OCI-LY7 (cell line): ENCODE measurements around the gene PCDHGA12. TPM values are rescaled to one million over a fixed set of nuclear protein-coding genes. Genes with fewer than 3 reads are reported as not detected.

Source experiments
- BruUV-seq: library from RNA; stranded (reverse); fragments of 400-500 nt; replicated peaks from 2 replicates; lab custom pipeline; 2021; lab: Mats Ljungman, UMichigan
- CTCF ChIA-PET: fragments of 300-600 bp; sonication (Branson Sonifier 250); formaldehyde crosslinking; loops from one replicate; lab custom pipeline; 2022; ENCODE audit warnings: antibody characterized with exemption; ENCODE audit not compliant: unreplicated experiment; lab: Charles Lee
- POLR2A ChIA-PET: fragments of 300-600 bp; sonication (Branson Sonifier 250); formaldehyde crosslinking; loops from one replicate; lab custom pipeline; 2022; ENCODE audit warnings: antibody characterized with exemption; lab: Charles Lee
- DNase-seq: peaks from one replicate; pipeline ENCODE4 v3.0.0-alpha.2; 2015; ENCODE audit warnings: low spot score
- H2AFZ ChIP-seq: fragments of 200-600 bp; sonication (generic), shearing (Covaris generic); 2 replicates; pipeline ENCODE4 v1.6.1; 2014; ENCODE audit warnings: mild to moderate bottlenecking, antibody characterized with exemption, low read length, moderate library complexity
- H3K27ac ChIP-seq: fragments of 200-600 bp; sonication (generic); 2 replicates; pipeline ENCODE4 v1.5.1; 2014; ENCODE audit warnings: mixed run types, low read depth, mild to moderate bottlenecking, moderate library complexity, low read length, inconsistent platforms; ENCODE audit not compliant: poor library complexity, severe bottlenecking
- H3K36me3 ChIP-seq: fragments of 200-600 bp; sonication (generic); 2 replicates; pipeline ENCODE4 v1.6.1; 2014; ENCODE audit warnings: mild to moderate bottlenecking, antibody characterized with exemption, low read length, moderate library complexity, mixed read lengths; ENCODE audit not compliant: insufficient read depth
- H3K4me1 ChIP-seq: fragments of 200-600 bp; sonication (generic); 2 replicates; pipeline ENCODE4 v1.5.1; 2014; ENCODE audit warnings: mild to moderate bottlenecking, low read length; ENCODE audit not compliant: insufficient read depth, poor library complexity, severe bottlenecking
- H3K4me2 ChIP-seq: fragments of 200-600 bp; sonication (generic); 2 replicates; pipeline ENCODE4 v1.6.1; 2014; ENCODE audit warnings: mild to moderate bottlenecking, low read length
- H3K4me3 ChIP-seq: fragments of 200-600 bp; sonication (generic); 2 replicates; pipeline ENCODE4 v1.5.1; 2014; ENCODE audit warnings: mild to moderate bottlenecking, low read depth, low read length; ENCODE audit not compliant: poor library complexity, severe bottlenecking
- H3K79me2 ChIP-seq: fragments of 200-600 bp; sonication (generic); 2 replicates; pipeline ENCODE4 v1.6.1; 2016; ENCODE audit warnings: low read depth, mild to moderate bottlenecking, low read length, moderate library complexity, mixed read lengths; ENCODE audit not compliant: insufficient read depth
- H3K9me2 ChIP-seq: fragments of 200-600 bp; sonication (generic); 2 replicates; pipeline ENCODE4 v1.6.1; 2016; ENCODE audit warnings: mild to moderate bottlenecking, low read length, mixed read lengths; ENCODE audit not compliant: insufficient read depth
- H3K9me3 ChIP-seq: fragments of 200-600 bp; sonication (generic); 2 replicates; pipeline ENCODE4 v1.6.1; 2014; ENCODE audit warnings: mild to moderate bottlenecking, mixed run types, low read length, mixed read lengths
- H4K20me1 ChIP-seq: fragments of 200-600 bp; sonication (generic); 2 replicates; pipeline ENCODE4 v1.6.1; 2014; ENCODE audit warnings: mild to moderate bottlenecking, antibody characterized with exemption, low read length, moderate library complexity, mixed read lengths; ENCODE audit not compliant: insufficient read depth
- CTCF ChIP-seq: fragments of 200-600 bp; sonication (generic); conservative IDR thresholded peaks from 2 replicates; pipeline ENCODE4 v1.5.1; 2014; ENCODE audit warnings: mild to moderate bottlenecking, antibody characterized with exemption, low read length, moderate library complexity, mixed read lengths
- EZH2phosphoT487 ChIP-seq: fragments of 200-600 bp; sonication (generic); IDR thresholded peaks from 2 replicates; pipeline ENCODE4 v1.6.1; 2018; ENCODE audit warnings: low read depth, borderline replicate concordance, mild to moderate bottlenecking, mixed run types, antibody characterized with exemption, low read length, moderate library complexity, mixed read lengths
- intact Hi-C: fragments of 100-400 bp; cut with micrococcal nuclease; formaldehyde crosslinking; loops from one replicate; pipeline ENCODE4 v1.10.0; 2022; ENCODE audit not compliant: unreplicated experiment
- total RNA-seq, 2 experiments: library from RNA; depleted of rRNA in 1 of 2; stranded (reverse); fragments of >200 nt in 1 of 2; shearing (Covaris generic) in 1 of 2; gene quantifications; 2 replicates each; pipeline ENCODE4 v1.2.3, GENCODE V29; 2014 to 2022

The PCDHGA12 gene
- total RNA-seq, 2 experiments from 2014 or later = 3.4 to 3.9 TPM

GRCh38 chr5:141441571-141442170 is 11.4 kb downstream of the PCDHGA12 start:
- BruUV-seq = no TSS peak
- H3K9me3 ChIP-seq = no peaks in the 10 kb centered on the region
- no peak for DNase-seq
- H2AFZ ChIP-seq = no peak overlapping the region
- TF ChIP-seq CTCF (no peak), EZH2phosphoT487 (no peak)
- intact Hi-C loops = no loop called here
- H3K36me3 ChIP-seq = no peaks in the 10 kb centered on the region
- H3K4me1 ChIP-seq = peaks cover 14% of the 10 kb centered on the region
- POLR2A ChIA-PET = interaction anchor here (0.5 kb wide), 1 partner anchor 92 kb away, joined by 3 read pairs; no protein-coding TSS in a partner anchor
- no peaks in the 10 kb centered on the region for H3K79me2 ChIP-seq
- H3K4me2 ChIP-seq = no peak overlapping the region
- no peaks in the 10 kb centered on the region for H3K9me2 ChIP-seq
- no peak overlapping the region for H3K27ac ChIP-seq
- no peak overlapping the region for H3K4me3 ChIP-seq
- no peaks in the 10 kb centered on the region for H4K20me1 ChIP-seq
- CTCF ChIA-PET = no interaction called here

- H4K20me1 ChIP-seq = no peaks in the 10 kb centered on the region
- H3K36me3 ChIP-seq = no peaks in the 10 kb centered on the region
- H3K9me3 ChIP-seq = no peaks in the 10 kb centered on the region
- BruUV-seq = no TSS peak
- DNase-seq = no peak
- POLR2A ChIA-PET = interaction anchor here (0.7 to 3.6 kb wide), 5 partner anchors 10 to 60 kb away, joined by 3 to 16 read pairs (median 4); partner anchors contain the start of gene PCDHGC3
- no peak overlapping the region for H2AFZ ChIP-seq
- CTCF ChIA-PET = no interaction called here
- H3K4me2 ChIP-seq = no peak overlapping the region
- TF ChIP-seq EZH2phosphoT487 (no peak), CTCF (no peak)
- no peaks in the 10 kb centered on the region for H3K79me2 ChIP-seq
- H3K4me3 ChIP-seq = no peak overlapping the region
- no peaks in the 10 kb centered on the region for H3K9me2 ChIP-seq
- intact Hi-C loops = no loop called here
- no peaks in the 10 kb centered on the region for H3K4me1 ChIP-seq
- no peak overlapping the region for H3K27ac ChIP-seq
These were observed 35.0 kb downstream of the PCDHGA12 start for GRCh38 chr5:141465351-141465750.

GRCh38 chr5:141475625-141476131 is 45.4 kb downstream of the PCDHGA12 start, which contains the start of gene PCDHGC3:
Gene PCDHGC3, plus strand, starts transcription at chr5:141475966. Its CDS starts 151 bp downstream, at chr5:141476117.
- POLR2A ChIA-PET = interaction anchor here (0.9 to 8.0 kb wide), 14 partner anchors 8 to 88 kb away, joined by 3 to 108 read pairs (median 8); no protein-coding TSS in a partner anchor

More at GRCh38 chr5:141475625-141476131, 45.4 kb downstream of the PCDHGA12 start, which contains the start of gene PCDHGC3:
- H3K9me3 ChIP-seq = no peaks in the 10 kb centered on the region
- TF ChIP-seq EZH2phosphoT487 = no peak
- TF ChIP-seq CTCF = peak; percentile 72
- H3K4me3 ChIP-seq = peak within 1 kb of the TSS; percentile 79
- intact Hi-C loops = loop anchor here (1.0 to 5.0 kb wide), 6 partner anchors 32 to 113 kb away; partner anchors contain the start of genes PCDHGA11 and PCDHGA5
- peak within 1 kb of the TSS; percentile 97 for H2AFZ ChIP-seq
- H3K4me2 ChIP-seq = peak within 1 kb of the TSS; percentile 84
- no TSS peak for BruUV-seq
- peak within 1 kb of the TSS; percentile 50 for H3K27ac ChIP-seq
- peaks cover 51% of the 10 kb centered on the region for H3K4me1 ChIP-seq
- CTCF ChIA-PET = interaction anchor here (0.5 to 3.8 kb wide), 15 partner anchors 10 to 155 kb away, joined by 3 to 23 read pairs (median 4); partner anchors contain the start of genes PCDHGA12 and TAF7
- DNase-seq = peak; percentile 85
- H3K9me2 ChIP-seq = no peaks in the 10 kb centered on the region
- H4K20me1 ChIP-seq = no peaks in the 10 kb centered on the region
- H3K79me2 ChIP-seq = peaks cover 43% of the 10 kb centered on the region
- H3K36me3 ChIP-seq = peaks cover 18% of the 10 kb centered on the region; the same call in 1 of the 2 replicates
